Panc1 (cell line): ENCODE data around the gene FBXL16. TPM values are rescaled to one million over a fixed set of nuclear protein-coding genes. Genes with fewer than 3 reads are reported as not detected.

Experiments
- ATAC-seq: fragments of 200-7000 bp; cut with Tn5 transposase; 2 replicates; pipeline ENCODE4 v1.9.1; 2020; ENCODE audit warnings: mild to moderate bottlenecking, moderate library complexity
- BruUV-seq: library from RNA; stranded (reverse); fragments of 400-500 nt; replicated peaks from 2 replicates; lab custom pipeline; 2021; lab: Mats Ljungman, UMichigan
- CTCF ChIA-PET: fragments of 300-600 bp; sonication (Branson Sonifier 250); formaldehyde crosslinking; loops from one replicate; lab custom pipeline; 2022; ENCODE audit warnings: antibody characterized with exemption; lab: Charles Lee
- POLR2A ChIA-PET: fragments of 300-600 bp; sonication (Branson Sonifier 250); formaldehyde crosslinking; loops from one replicate; lab custom pipeline; 2022; ENCODE audit warnings: antibody characterized with exemption; lab: Charles Lee
- DNase-seq: peaks from one replicate; pipeline ENCODE4 v3.0.0-alpha.2; 2010; ENCODE audit warnings: low read depth, low spot score
- H3K27ac ChIP-seq: 2 replicates; pipeline ENCODE4 v1.5.1; 2011; ENCODE audit warnings: mild to moderate bottlenecking, low read length, inconsistent platforms
- H3K27me3 ChIP-seq: fragments of 200-500 bp; sonication (Bioruptor generic); 2 replicates; pipeline ENCODE4 v1.6.0; 2014; ENCODE audit warnings: low read length, inconsistent platforms; ENCODE audit not compliant: control insufficient read depth, insufficient read depth
- H3K36me3 ChIP-seq: fragments of 200-500 bp; sonication (Bioruptor generic); 2 replicates; pipeline ENCODE4 v1.5.1; 2014; ENCODE audit warnings: inconsistent platforms, mild to moderate bottlenecking, low read length, moderate library complexity; ENCODE audit not compliant: control insufficient read depth, insufficient read depth
- H3K4me1 ChIP-seq: 2 replicates; pipeline ENCODE4 v1.5.1; 2011; ENCODE audit warnings: inconsistent platforms, mild to moderate bottlenecking, low read length, moderate library complexity; ENCODE audit not compliant: control insufficient read depth, insufficient read depth
- H3K4me3 ChIP-seq, 2 experiments: 2 replicates each; pipeline ENCODE4 v1.5.1; 2011 to 2012; ENCODE audit warnings: low read depth in 2 of 2, low read length in 2 of 2, mild to moderate bottlenecking in 2 of 2, inconsistent platforms in 1 of 2, moderate library complexity in 1 of 2
- H3K9me3 ChIP-seq: fragments of 200-500 bp; sonication (Bioruptor generic); 2 replicates; pipeline ENCODE4 v1.5.1; 2014; ENCODE audit warnings: low read depth, mild to moderate bottlenecking, inconsistent platforms, low read length, moderate library complexity; ENCODE audit not compliant: control insufficient read depth, insufficient read depth
- CTCF ChIP-seq: fragments of 450-650 bp; IDR thresholded peaks from 2 replicates; pipeline ENCODE4 v1.5.1; 2017; ENCODE audit warnings: mild to moderate bottlenecking
- POLR2AphosphoS5 ChIP-seq: IDR thresholded peaks from 2 replicates; pipeline ENCODE4 v1.6.1; 2012; ENCODE audit warnings: mild to moderate bottlenecking, low read depth, low read length, moderate library complexity
- SIN3A ChIP-seq: IDR thresholded peaks from 2 replicates; pipeline ENCODE4 v1.6.1; 2012; ENCODE audit warnings: low read depth, mild to moderate bottlenecking, low read length, moderate library complexity, borderline replicate concordance; ENCODE audit not compliant: insufficient read depth
- TCF7L2 ChIP-seq: IDR thresholded peaks from 2 replicates; pipeline ENCODE4 v1.6.1; 2011; ENCODE audit warnings: mild to moderate bottlenecking, low read depth, low read length, inconsistent platforms
- in situ Hi-C: cut with HindIII; loops from 2 replicates; pipeline ENCODE4 v1.10.0; 2016; ENCODE audit warnings: low sequenced_read_pairs, low pct_unique_long_range_greater_than_20kb
- intact Hi-C: fragments of 100-400 bp; cut with micrococcal nuclease; formaldehyde crosslinking; loops from one replicate; pipeline ENCODE4 v1.10.0; 2022; ENCODE audit not compliant: unreplicated experiment
- total RNA-seq: library from RNA; stranded (reverse); gene quantifications from one replicate; pipeline ENCODE4 v1.2.1, GENCODE V29; 2021; ENCODE audit not compliant: unreplicated experiment
- TF ChIP-seq, protein P1 (sequence below), 2 experiments: IDR thresholded peaks; 2 replicates each; pipeline ENCODE4 v1.6.1; 2011 to 2012; ENCODE audit warnings: low read depth in 2 of 2, control low read depth in 1 of 2, low read length in 1 of 2, mild to moderate bottlenecking in 1 of 2, moderate library complexity in 1 of 2; ENCODE audit not compliant: insufficient read depth in 1 of 2

Gene FBXL16
- total RNA-seq, 1 experiment from 2014 or later: 28.0 TPM

DNA sequence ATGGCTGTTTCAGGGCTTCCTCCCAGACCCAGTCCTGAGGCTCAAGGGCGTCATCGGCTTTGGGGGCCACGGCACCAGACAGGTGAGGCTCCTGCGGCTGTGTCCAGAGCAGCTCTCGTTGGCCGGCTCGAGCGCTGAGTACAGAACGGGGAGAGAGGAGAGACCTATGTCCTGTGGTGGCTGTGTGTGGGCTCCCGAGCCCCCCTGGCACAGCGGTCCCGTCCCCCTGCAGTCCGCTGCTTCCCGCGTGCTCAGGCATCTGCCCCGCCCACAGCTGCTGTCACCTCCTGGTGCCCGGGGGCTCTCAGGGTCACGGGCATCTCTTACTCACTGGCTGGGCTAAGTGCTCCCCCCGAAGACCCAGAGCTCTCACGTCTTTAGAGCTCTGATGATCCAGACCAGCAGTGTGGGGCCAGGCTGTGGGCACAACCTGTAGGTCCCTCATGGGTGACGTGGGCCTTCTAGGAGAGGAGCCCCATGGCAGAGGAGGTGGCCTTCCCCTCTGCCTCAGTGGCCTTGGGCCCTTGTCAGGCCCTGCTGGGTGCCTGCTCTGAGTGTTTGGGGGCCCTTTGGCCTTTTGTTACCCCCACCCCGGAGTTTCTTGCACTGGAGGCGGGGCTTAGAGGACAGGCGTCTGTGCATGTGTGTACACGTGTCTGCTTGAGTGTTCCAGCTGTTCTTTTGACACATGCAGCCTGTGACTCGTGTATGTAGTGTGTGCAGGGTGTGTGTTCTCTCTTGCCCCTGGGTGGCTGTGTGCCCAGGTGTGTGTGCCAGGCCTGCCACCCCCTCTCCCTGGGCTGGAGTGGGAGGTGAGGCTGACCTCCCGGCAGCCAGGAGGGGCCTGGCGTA lies 52.9 kb downstream of the FBXL16 start:
- H3K36me3 ChIP-seq: no peaks in the 10 kb centered on the region
- H3K27ac ChIP-seq: no peak overlapping the region
- intact Hi-C loops (no loop called here), in situ Hi-C loops (no loop called here)
- ChIA-PET POLR2A (interaction anchor here (0.5 kb wide), 1 partner anchor 13 kb away, joined by 5 read pairs; no protein-coding TSS in a partner anchor), CTCF (no interaction called here)
- H3K9me3 ChIP-seq: no peaks in the 10 kb centered on the region
- no TSS peak for BruUV-seq
- no peaks in the 10 kb centered on the region for H3K27me3 ChIP-seq
- TF ChIP-seq TCF7L2 (no peak), POLR2AphosphoS5 (no peak), CTCF (no peak), SIN3A (no peak)
- TF ChIP-seq, protein P1, sequence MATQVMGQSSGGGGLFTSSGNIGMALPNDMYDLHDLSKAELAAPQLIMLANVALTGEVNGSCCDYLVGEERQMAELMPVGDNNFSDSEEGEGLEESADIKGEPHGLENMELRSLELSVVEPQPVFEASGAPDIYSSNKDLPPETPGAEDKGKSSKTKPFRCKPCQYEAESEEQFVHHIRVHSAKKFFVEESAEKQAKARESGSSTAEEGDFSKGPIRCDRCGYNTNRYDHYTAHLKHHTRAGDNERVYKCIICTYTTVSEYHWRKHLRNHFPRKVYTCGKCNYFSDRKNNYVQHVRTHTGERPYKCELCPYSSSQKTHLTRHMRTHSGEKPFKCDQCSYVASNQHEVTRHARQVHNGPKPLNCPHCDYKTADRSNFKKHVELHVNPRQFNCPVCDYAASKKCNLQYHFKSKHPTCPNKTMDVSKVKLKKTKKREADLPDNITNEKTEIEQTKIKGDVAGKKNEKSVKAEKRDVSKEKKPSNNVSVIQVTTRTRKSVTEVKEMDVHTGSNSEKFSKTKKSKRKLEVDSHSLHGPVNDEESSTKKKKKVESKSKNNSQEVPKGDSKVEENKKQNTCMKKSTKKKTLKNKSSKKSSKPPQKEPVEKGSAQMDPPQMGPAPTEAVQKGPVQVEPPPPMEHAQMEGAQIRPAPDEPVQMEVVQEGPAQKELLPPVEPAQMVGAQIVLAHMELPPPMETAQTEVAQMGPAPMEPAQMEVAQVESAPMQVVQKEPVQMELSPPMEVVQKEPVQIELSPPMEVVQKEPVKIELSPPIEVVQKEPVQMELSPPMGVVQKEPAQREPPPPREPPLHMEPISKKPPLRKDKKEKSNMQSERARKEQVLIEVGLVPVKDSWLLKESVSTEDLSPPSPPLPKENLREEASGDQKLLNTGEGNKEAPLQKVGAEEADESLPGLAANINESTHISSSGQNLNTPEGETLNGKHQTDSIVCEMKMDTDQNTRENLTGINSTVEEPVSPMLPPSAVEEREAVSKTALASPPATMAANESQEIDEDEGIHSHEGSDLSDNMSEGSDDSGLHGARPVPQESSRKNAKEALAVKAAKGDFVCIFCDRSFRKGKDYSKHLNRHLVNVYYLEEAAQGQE (IDR thresholded peaks at IDR 0.05; ENCODE audit: insufficient read depth in 1 of 2, low read depth in 2 of 2, low read length in 1 of 2): no peak
- peaks cover 7% of the 10 kb centered on the region; the same call in 1 of the 2 replicates for H3K4me1 ChIP-seq
- no peak for ATAC-seq
- no peak for DNase-seq
- no peak overlapping the region for H3K4me3 ChIP-seq

DNA sequence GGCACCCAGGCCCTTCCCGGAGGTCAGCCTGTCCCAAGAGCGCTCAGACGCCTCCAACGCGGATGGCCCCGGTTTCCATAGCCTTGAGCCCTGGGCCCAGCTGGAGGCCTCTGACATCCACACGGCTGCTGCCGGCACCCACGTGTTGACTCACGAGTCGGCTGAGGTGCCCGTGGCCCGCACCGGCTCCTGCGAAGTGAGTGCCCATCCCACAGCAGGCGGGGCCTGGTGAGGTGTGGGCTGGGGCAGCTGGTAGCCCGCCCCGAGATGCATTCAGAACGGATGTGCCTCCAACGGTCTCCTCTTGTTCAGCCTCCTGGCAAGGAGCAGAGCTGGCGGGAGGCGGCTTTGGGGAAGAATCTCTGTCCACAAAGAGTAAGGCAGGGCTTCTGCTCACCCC lies 53.8 kb downstream of the FBXL16 start:
- peaks cover 14% of the 10 kb centered on the region for H3K4me1 ChIP-seq
- no peaks in the 10 kb centered on the region for H3K27me3 ChIP-seq
- no TSS peak for BruUV-seq
- ChIA-PET CTCF (interaction anchor here (0.5 kb wide), 1 partner anchor 70 kb away, joined by 4 read pairs; no protein-coding TSS in a partner anchor), POLR2A (interaction anchor here (0.7 kb wide), 1 partner anchor 30 kb away, joined by 4 read pairs; no protein-coding TSS in a partner anchor)
- no peak for TF ChIP-seq POLR2AphosphoS5
- TF ChIP-seq SIN3A: no peak
- TF ChIP-seq, protein P1 (IDR thresholded peaks at IDR 0.05; ENCODE audit: insufficient read depth in 1 of 2, low read depth in 2 of 2, low read length in 1 of 2): no peak
- ATAC-seq (no peak), DNase-seq (no peak)
- H3K9me3 ChIP-seq: no peaks in the 10 kb centered on the region
- intact Hi-C loops (no loop called here), in situ Hi-C loops (no loop called here)
- H3K27ac ChIP-seq: no peak overlapping the region
- no peak overlapping the region for H3K4me3 ChIP-seq
- H3K36me3 ChIP-seq: no peaks in the 10 kb centered on the region
